ENCODE data around the gene UNC5A.

DNA sequence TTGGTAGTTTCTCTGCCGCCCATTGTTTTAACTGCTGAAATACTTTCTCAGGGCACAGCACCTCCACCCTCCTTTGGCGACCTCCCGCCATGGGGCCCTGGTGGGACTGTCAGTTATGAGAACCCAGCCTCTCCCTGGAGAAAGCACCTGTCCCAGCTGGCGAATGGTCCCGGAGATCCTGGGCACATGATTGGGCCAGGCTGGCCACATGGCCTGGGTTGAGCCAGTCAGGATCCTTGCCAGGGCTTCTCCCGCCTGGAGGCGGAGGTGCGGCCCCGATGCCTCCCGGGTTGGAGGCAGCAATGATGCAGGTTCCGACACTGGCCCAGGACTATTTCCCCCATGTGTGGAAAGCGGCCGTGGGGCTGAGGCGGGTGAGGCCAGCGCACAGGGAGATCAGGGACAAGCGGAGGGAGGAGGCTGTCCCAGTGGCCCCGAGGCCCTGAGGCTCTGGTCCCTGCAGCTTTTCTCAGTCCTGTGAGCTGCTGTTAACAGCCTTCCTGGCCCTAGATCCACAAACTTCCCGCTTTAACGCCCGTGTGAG is 13.6 kb downstream of the UNC5A start:
- no peak for TF ChIP-seq TCF7 (IDR thresholded peaks at IDR 0.05; ENCODE audit: borderline replicate concordance)
- no peak for TF ChIP-seq ZNF274 (IDR thresholded peaks at IDR 0.05; ENCODE audit: insufficient read depth, insufficient read length)
- TF ChIP-seq MEF2B (IDR thresholded peaks at IDR 0.05; ENCODE audit: partially characterized antibody, poor library complexity, severe bottlenecking): no peak
- TF ChIP-seq, protein P1, sequence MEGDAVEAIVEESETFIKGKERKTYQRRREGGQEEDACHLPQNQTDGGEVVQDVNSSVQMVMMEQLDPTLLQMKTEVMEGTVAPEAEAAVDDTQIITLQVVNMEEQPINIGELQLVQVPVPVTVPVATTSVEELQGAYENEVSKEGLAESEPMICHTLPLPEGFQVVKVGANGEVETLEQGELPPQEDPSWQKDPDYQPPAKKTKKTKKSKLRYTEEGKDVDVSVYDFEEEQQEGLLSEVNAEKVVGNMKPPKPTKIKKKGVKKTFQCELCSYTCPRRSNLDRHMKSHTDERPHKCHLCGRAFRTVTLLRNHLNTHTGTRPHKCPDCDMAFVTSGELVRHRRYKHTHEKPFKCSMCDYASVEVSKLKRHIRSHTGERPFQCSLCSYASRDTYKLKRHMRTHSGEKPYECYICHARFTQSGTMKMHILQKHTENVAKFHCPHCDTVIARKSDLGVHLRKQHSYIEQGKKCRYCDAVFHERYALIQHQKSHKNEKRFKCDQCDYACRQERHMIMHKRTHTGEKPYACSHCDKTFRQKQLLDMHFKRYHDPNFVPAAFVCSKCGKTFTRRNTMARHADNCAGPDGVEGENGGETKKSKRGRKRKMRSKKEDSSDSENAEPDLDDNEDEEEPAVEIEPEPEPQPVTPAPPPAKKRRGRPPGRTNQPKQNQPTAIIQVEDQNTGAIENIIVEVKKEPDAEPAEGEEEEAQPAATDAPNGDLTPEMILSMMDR (IDR thresholded peaks at IDR 0.05 in 2 of 3, conservative IDR thresholded peaks at IDR 0.05 in 1 of 3; ENCODE audit: control insufficient read depth in 2 of 3, extremely low read depth in 1 of 3, insufficient read depth in 1 of 3, low read depth in 3 of 3, low read length in 3 of 3): no peak
- TF ChIP-seq GABPA (IDR thresholded peaks at IDR 0.05; ENCODE audit: low read depth): no peak

All from GM12878 (cell line).